Activated CD4-positive, alpha-beta T cell treated with anti-CD3 and anti-CD28 coated beads for 36 hours (primary cell): ENCODE data around the gene C1QTNF8. TPM values are rescaled to one million over a fixed set of nuclear protein-coding genes. Genes with fewer than 3 reads are reported as not detected.

Source experiments
- ATAC-seq: fragments of 200-7000 bp; cut with Tn5 transposase; one replicate; pipeline ENCODE4 v1.10.0; 2021; ENCODE audit warnings: mild to moderate bottlenecking, moderate library complexity
- CTCF ChIA-PET: fragments of 350-600 bp; sonication (Branson Sonifier 250); formaldehyde crosslinking; loops from one replicate; lab custom pipeline; 2021; ENCODE audit warnings: antibody characterized with exemption; lab: Charles Lee
- POLR2A ChIA-PET: fragments of 350-600 bp; sonication (Branson Sonifier 250); formaldehyde crosslinking; loops from one replicate; lab custom pipeline; 2021; ENCODE audit warnings: antibody characterized with exemption, inconsistent platforms; lab: Charles Lee
- DNase-seq: peaks from one replicate; pipeline ENCODE4 v3.0.0-alpha.2; 2020
- H3K27ac Mint-ChIP-seq: one replicate; pipeline ENCODE4 v1.8.0; 2021; ENCODE audit warnings: mixed read lengths
- H3K27me3 Mint-ChIP-seq: one replicate; pipeline ENCODE4 v1.8.0; 2021; ENCODE audit warnings: mixed read lengths
- H3K36me3 Mint-ChIP-seq: one replicate; pipeline ENCODE4 v1.8.0; 2021; ENCODE audit warnings: low read depth, mixed read lengths
- H3K4me1 Mint-ChIP-seq: one replicate; pipeline ENCODE4 v1.8.0; 2021; ENCODE audit warnings: mixed read lengths
- H3K4me3 Mint-ChIP-seq: one replicate; pipeline ENCODE4 v1.8.0; 2021; ENCODE audit warnings: mild to moderate bottlenecking, moderate library complexity, mixed read lengths
- H3K9me3 Mint-ChIP-seq: one replicate; pipeline ENCODE4 v1.8.0; 2021; ENCODE audit warnings: low read depth, mixed read lengths
- intact Hi-C, 2 experiments: fragments of 100-400 bp; cut with DNase I in 1 of 2; cut with micrococcal nuclease in 1 of 2; formaldehyde crosslinking; loops; one replicate each; pipeline versions ENCODE4 v1.14.2 to v1.15.1; 2022 to 2024; cut with DNase I, micrococcal nuclease
- total RNA-seq, 2 experiments: library from RNA; stranded (reverse); gene quantifications; one replicate each; pipeline ENCODE4 v1.2.3, GENCODE V29; 2021

C1QTNF8 gene
- total RNA-seq, 2 experiments from 2014 or later = not detected

GRCh38 chr16:1105888-1106620, 10.0 kb upstream of the C1QTNF8 start:
- ChIA-PET POLR2A (no interaction called here), CTCF (interaction anchor here (0.6 to 0.7 kb wide), 2 partner anchors 139 to 979 kb away, joined by 3 to 4 read pairs; no protein-coding TSS in a partner anchor)
- ATAC-seq (peak; percentile 82), DNase-seq (peak; percentile 74)
- Mint-ChIP-seq H3K9me3 (no peaks in the 10 kb centered on the region), H3K4me3 (no peak overlapping the region), H3K4me1 (no peaks in the 10 kb centered on the region), H3K36me3 (no peaks in the 10 kb centered on the region), H3K27ac (no peak overlapping the region), H3K27me3 (peaks cover 10% of the 10 kb centered on the region)
- intact Hi-C loops = loop anchor here (1.0 to 2.0 kb wide), 2 partner anchors 88 to 89 kb away; no protein-coding TSS in a partner anchor

- CTCF ChIA-PET = interaction anchor here (0.7 to 1.6 kb wide), 4 partner anchors 46 to 289 kb away, joined by 3 to 5 read pairs (median 4); no protein-coding TSS in a partner anchor
- no peaks in the 10 kb centered on the region for H3K36me3 Mint-ChIP-seq
- intact Hi-C loops = loop anchor here (1.0 to 2.0 kb wide), 4 partner anchors 46 to 391 kb away; no protein-coding TSS in a partner anchor
- H3K9me3 Mint-ChIP-seq = no peaks in the 10 kb centered on the region
- H3K27ac Mint-ChIP-seq = no peak overlapping the region
- POLR2A ChIA-PET = interaction anchor here (0.6 kb wide), 1 partner anchor 766 kb away, joined by 4 read pairs; no protein-coding TSS in a partner anchor
- no peaks in the 10 kb centered on the region for H3K4me1 Mint-ChIP-seq
- ATAC-seq (no peak), DNase-seq (no peak)
- H3K27me3 Mint-ChIP-seq = peaks cover 9% of the 10 kb centered on the region
- no peak overlapping the region for H3K4me3 Mint-ChIP-seq
Observed at GRCh38 chr16:1103636-1103980, 7.6 kb upstream of the C1QTNF8 start.

DNA sequence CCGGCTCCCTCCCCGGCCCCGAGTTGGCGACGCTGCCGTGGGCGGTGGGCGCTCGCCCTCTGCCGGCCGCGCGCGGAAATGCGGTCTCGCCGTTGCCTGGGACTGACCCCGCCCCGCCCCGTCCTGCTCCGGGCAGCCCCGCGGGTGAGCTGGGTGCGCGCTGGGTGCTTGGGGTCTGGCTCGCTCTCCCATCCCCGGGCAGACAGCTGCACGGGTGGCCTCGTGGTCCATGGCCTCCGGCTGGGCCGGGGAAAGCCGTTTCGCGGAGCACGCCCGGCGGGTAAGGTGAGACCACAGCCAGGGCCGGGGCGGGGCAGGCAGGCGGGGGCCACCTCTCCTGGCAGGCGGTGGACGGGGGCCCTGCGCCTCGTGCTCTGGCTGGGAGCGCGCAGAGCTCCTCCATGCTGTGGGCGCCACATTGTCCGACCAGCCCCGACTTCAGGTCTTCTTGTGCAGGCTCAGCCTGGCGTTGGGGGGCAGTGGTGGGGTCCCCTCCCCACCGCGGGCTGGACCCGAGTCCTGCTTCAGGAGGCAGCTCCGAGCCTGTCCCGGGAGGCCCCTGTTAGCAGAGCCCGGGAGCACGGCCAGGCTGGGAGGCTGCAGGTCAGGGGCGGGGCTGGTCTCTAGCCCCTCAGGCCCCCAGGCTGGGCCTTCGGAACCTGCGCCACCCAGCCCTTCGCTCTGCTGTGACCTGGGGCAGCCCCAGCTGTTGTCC, 7.0 kb upstream of the C1QTNF8 start:
- peak; percentile 77 for ATAC-seq
- ChIA-PET POLR2A (interaction anchor here (0.6 kb wide), 1 partner anchor 765 kb away, joined by 4 read pairs; no protein-coding TSS in a partner anchor), CTCF (interaction anchor here (0.7 to 1.6 kb wide), 5 partner anchors 46 to 296 kb away, joined by 3 to 5 read pairs (median 4); no protein-coding TSS in a partner anchor)
- Mint-ChIP-seq H3K27ac (no peak overlapping the region), H3K4me3 (no peak overlapping the region), H3K9me3 (no peaks in the 10 kb centered on the region), H3K27me3 (peaks cover 9% of the 10 kb centered on the region), H3K36me3 (no peaks in the 10 kb centered on the region), H3K4me1 (no peaks in the 10 kb centered on the region)
- intact Hi-C loops = loop anchor here (1.0 to 2.0 kb wide), 4 partner anchors 46 to 390 kb away; no protein-coding TSS in a partner anchor
- DNase-seq = peak; percentile 82

- ChIA-PET POLR2A (no interaction called here), CTCF (interaction anchor here (1.0 to 1.6 kb wide), 2 partner anchors 45 to 295 kb away, joined by 4 to 5 read pairs; no protein-coding TSS in a partner anchor)
- intact Hi-C loops = loop anchor here (2.0 kb wide), 2 partner anchors 288 to 390 kb away; no protein-coding TSS in a partner anchor
- Mint-ChIP-seq H3K27me3 (peaks cover 9% of the 10 kb centered on the region), H3K4me3 (no peak overlapping the region), H3K4me1 (no peaks in the 10 kb centered on the region), H3K27ac (no peak overlapping the region), H3K9me3 (no peaks in the 10 kb centered on the region), H3K36me3 (no peaks in the 10 kb centered on the region)
- ATAC-seq (no peak), DNase-seq (no peak)
Observed at GRCh38 chr16:1102333-1102700, 6.3 kb upstream of the C1QTNF8 start.

GRCh38 chr16:1101573-1102332, 5.7 kb upstream of the C1QTNF8 start:
- intact Hi-C loops = loop anchor here (2.0 kb wide), 2 partner anchors 287 to 389 kb away; no protein-coding TSS in a partner anchor
- ATAC-seq = no peak
- H3K9me3 Mint-ChIP-seq = no peaks in the 10 kb centered on the region
- H3K4me3 Mint-ChIP-seq = no peak overlapping the region
- DNase-seq = no peak
- ChIA-PET CTCF (interaction anchor here (1.3 kb wide), 1 partner anchor 390 kb away, joined by 3 read pairs; no protein-coding TSS in a partner anchor), POLR2A (no interaction called here)
- H3K36me3 Mint-ChIP-seq = no peaks in the 10 kb centered on the region
- no peaks in the 10 kb centered on the region for H3K4me1 Mint-ChIP-seq
- no peak overlapping the region for H3K27ac Mint-ChIP-seq
- peaks cover 9% of the 10 kb centered on the region for H3K27me3 Mint-ChIP-seq

GRCh38 chr16:1101133-1101532, 5.1 kb upstream of the C1QTNF8 start:
- ChIA-PET CTCF (interaction anchor here (1.3 kb wide), 1 partner anchor 389 kb away, joined by 3 read pairs; no protein-coding TSS in a partner anchor), POLR2A (no interaction called here)
- Mint-ChIP-seq H3K4me1 (no peaks in the 10 kb centered on the region), H3K9me3 (no peaks in the 10 kb centered on the region), H3K27ac (no peak overlapping the region), H3K27me3 (peaks cover 9% of the 10 kb centered on the region), H3K4me3 (no peak overlapping the region), H3K36me3 (no peaks in the 10 kb centered on the region)
- no peak for DNase-seq
- ATAC-seq = no peak
- intact Hi-C loops = no loop called here

DNA sequence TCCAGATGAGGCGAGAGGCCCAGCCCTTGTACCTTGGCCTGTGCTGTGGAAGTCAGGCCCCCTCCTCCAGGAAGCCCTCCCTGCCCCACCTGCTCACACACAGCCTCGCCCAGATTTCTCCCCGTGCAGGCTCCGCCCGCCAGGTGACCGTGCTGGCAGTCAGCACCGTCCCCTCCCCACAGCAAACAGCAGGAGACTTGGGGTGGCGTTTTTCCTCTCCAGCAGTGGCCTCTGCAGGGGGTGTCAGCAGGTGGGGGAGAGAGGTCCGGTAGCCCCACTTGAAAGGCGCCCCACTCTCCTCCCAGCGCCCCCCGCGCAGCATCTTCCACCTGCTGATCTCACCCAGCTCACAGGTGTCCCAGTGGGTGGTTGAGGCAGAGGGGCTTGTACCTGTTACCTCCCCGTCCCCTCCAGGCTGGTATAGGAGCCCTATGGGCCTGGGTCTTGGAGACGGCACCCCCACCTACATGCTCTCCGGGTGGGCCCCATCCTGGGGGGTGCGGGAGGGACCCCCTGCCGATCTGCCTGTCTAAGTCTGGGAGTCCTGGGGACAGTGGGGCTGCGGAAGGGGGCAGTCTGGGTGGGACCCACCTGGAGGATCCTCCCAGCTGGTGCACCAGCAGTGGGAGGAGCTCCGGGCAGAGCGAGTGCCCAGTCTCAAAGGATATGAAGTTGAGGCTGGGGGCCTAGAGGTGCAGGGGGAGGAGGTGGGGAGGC, 4.2 kb upstream of the C1QTNF8 start:
- POLR2A ChIA-PET = no interaction called here

GRCh38 chr16:1099189-1100083, 3.4 kb upstream of the C1QTNF8 start:
- CTCF ChIA-PET = no interaction called here
- H3K4me3 Mint-ChIP-seq = no peak overlapping the region
- H3K27me3 Mint-ChIP-seq = peaks cover 4% of the 10 kb centered on the region
- no peak overlapping the region for H3K27ac Mint-ChIP-seq
- POLR2A ChIA-PET = no interaction called here
- H3K4me1 Mint-ChIP-seq = no peaks in the 10 kb centered on the region
- no peaks in the 10 kb centered on the region for H3K9me3 Mint-ChIP-seq
- ATAC-seq = no peak
- no peaks in the 10 kb centered on the region for H3K36me3 Mint-ChIP-seq
- intact Hi-C loops = no loop called here
- DNase-seq = no peak

More for the DNA sequence above, 4.2 kb upstream of the C1QTNF8 start:
- Mint-ChIP-seq H3K9me3 (no peaks in the 10 kb centered on the region), H3K27me3 (peaks cover 5% of the 10 kb centered on the region), H3K27ac (no peak overlapping the region), H3K4me1 (no peaks in the 10 kb centered on the region), H3K36me3 (no peaks in the 10 kb centered on the region), H3K4me3 (no peak overlapping the region)
- CTCF ChIA-PET = no interaction called here
- intact Hi-C loops = no loop called here
- DNase-seq (no peak), ATAC-seq (no peak)

DNA sequence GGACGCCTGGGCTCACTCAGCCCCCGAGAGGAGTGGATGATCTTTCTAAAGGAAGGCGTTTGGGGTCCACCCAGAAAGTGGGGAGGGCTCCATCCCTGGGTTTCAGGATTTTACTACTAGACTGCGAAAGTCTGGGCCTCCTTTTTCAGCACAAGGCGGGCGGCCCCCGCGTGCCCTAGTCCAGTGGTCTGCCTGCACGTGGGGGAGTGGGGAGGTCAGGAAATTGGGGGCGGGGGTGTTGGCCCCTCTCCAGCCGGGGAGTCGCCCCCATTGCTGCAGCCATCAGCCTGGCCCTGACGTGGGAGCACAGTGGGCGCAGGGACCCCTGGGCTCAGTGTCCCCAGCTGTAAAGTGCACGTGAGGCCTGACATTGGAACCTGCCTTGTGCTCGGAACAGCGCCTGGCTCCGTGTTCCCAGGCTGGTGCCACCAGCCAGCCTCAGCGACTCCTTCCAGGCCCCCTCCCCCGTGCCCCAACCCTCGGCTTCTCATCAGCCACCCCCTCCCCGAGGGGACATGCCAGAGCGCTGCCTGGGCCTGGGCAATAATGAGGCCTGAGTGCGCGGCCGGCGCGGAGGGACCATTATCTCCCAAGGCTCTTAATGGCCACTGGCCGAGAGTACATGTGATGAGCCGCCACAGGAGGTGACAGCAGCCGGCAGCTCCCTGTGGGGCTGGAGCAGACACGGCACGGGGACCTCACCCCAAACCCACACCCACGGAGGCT, 2.4 kb upstream of the C1QTNF8 start:
- Mint-ChIP-seq H3K9me3 (no peaks in the 10 kb centered on the region), H3K4me3 (no peak overlapping the region), H3K27ac (no peak overlapping the region), H3K4me1 (no peaks in the 10 kb centered on the region), H3K27me3 (no peaks in the 10 kb centered on the region), H3K36me3 (no peaks in the 10 kb centered on the region)
- CTCF ChIA-PET = no interaction called here
- ATAC-seq = no peak
- DNase-seq = no peak
- POLR2A ChIA-PET = no interaction called here
- intact Hi-C loops = no loop called here
